WTC11 (cell line): ENCODE data around the gene SPACA5. TPM values are rescaled to one million over a fixed set of nuclear protein-coding genes. Genes with fewer than 3 reads are reported as not detected.
"Not testable (repeated sequence)": the region's sequence is repeated elsewhere in the genome, so short reads cannot be mapped to it uniquely, and the experiment has no call there.

Experiments
- ATAC-seq: fragments of 200-7000 bp; cut with Tn5 transposase; 2 replicates; pipeline ENCODE4 v1.10.0; 2021; ENCODE audit warnings: mild to moderate bottlenecking, moderate library complexity
- CTCF ChIA-PET: fragments of 300-600 bp; sonication (Branson Sonifier 250); formaldehyde crosslinking; loops from one replicate; lab custom pipeline; 2021; ENCODE audit warnings: antibody characterized with exemption; lab: Charles Lee
- POLR2A ChIA-PET: fragments of 350-600 bp; sonication (Branson Sonifier 250); formaldehyde crosslinking; loops from one replicate; lab custom pipeline; 2021; ENCODE audit warnings: antibody characterized with exemption; lab: Charles Lee
- DNase-seq: peaks from one replicate; pipeline ENCODE4 v3.0.0; 2021; ENCODE audit warnings: low spot score
- H3K27ac Mint-ChIP-seq: 2 replicates; pipeline ENCODE4 v1.8.0; 2021; ENCODE audit warnings: mixed read lengths
- H3K27me3 Mint-ChIP-seq: 2 replicates; pipeline ENCODE4 v1.8.0; 2021; ENCODE audit warnings: low read depth, mild to moderate bottlenecking, moderate library complexity, mixed read lengths
- H3K36me3 Mint-ChIP-seq: 2 replicates; pipeline ENCODE4 v1.8.0; 2021; ENCODE audit warnings: mixed read lengths
- H3K4me1 Mint-ChIP-seq: 2 replicates; pipeline ENCODE4 v1.8.0; 2022; ENCODE audit warnings: mixed read lengths
- H3K4me3 Mint-ChIP-seq: 2 replicates; pipeline ENCODE4 v1.8.0; 2021; ENCODE audit warnings: mild to moderate bottlenecking, moderate library complexity, mixed read lengths
- H3K9me3 Mint-ChIP-seq: 2 replicates; pipeline ENCODE4 v1.8.0; 2021; ENCODE audit warnings: mixed read lengths
- FOXK1 ChIP-seq: sonication (generic); formaldehyde crosslinking; IDR thresholded peaks from 2 replicates; pipeline ENCODE4 v1.8.0; 2022; ENCODE audit warnings: mild to moderate bottlenecking, moderate library complexity, missing genetic modification reagents
- GABPB1 ChIP-seq: sonication (generic); formaldehyde crosslinking; IDR thresholded peaks from 2 replicates; pipeline ENCODE4 v1.8.1; 2023; ENCODE audit warnings: mild to moderate bottlenecking, missing genetic modification reagents
- NR2C2 ChIP-seq: sonication (generic); formaldehyde crosslinking; IDR thresholded peaks from 2 replicates; pipeline ENCODE4 v1.8.0; 2022; ENCODE audit warnings: mild to moderate bottlenecking, missing genetic modification reagents
- SMAD3 ChIP-seq: sonication (generic); formaldehyde crosslinking; IDR thresholded peaks from 2 replicates; pipeline ENCODE4 v1.8.0; 2022; ENCODE audit warnings: missing genetic modification reagents, mild to moderate bottlenecking, borderline replicate concordance
- TEAD1 ChIP-seq: sonication (generic); formaldehyde crosslinking; IDR thresholded peaks from 2 replicates; pipeline ENCODE4 v1.8.0; 2022; ENCODE audit warnings: mild to moderate bottlenecking, missing genetic modification reagents
- ZNF317 ChIP-seq: sonication (generic); formaldehyde crosslinking; IDR thresholded peaks from 2 replicates; pipeline ENCODE4 v1.8.1; 2023; ENCODE audit warnings: low read depth, mild to moderate bottlenecking, moderate library complexity, missing genetic modification reagents, borderline replicate concordance
- ZNF396 ChIP-seq: fragments of 250-450 bp; sonication (Bioruptor Pico); IDR thresholded peaks from 2 replicates; pipeline ENCODE4 v1.8.0; 2021; ENCODE audit warnings: mild to moderate bottlenecking, moderate library complexity, borderline replicate concordance
- total RNA-seq: library from RNA; stranded (reverse); gene quantifications from 3 replicates; pipeline ENCODE4 v1.2.3, GENCODE V29; 2021
- TF ChIP-seq, protein P1 (sequence below): fragments of 200-600 bp; IDR thresholded peaks from 2 replicates; pipeline ENCODE4 v1.8.0; 2022; ENCODE audit warnings: antibody characterized with exemption
- TF ChIP-seq, protein P2 (sequence below): sonication (generic); formaldehyde crosslinking; IDR thresholded peaks from 2 replicates; pipeline ENCODE4 v1.8.0; 2022; ENCODE audit warnings: mild to moderate bottlenecking, missing genetic modification reagents
- TF ChIP-seq, protein P3 (sequence below): sonication (generic); formaldehyde crosslinking; IDR thresholded peaks from 2 replicates; pipeline ENCODE4 v1.8.0; 2022; ENCODE audit warnings: missing genetic modification reagents
- TF ChIP-seq, protein P4 (sequence below): sonication (generic); formaldehyde crosslinking; IDR thresholded peaks from 2 replicates; pipeline ENCODE4 v1.8.0; 2022; ENCODE audit warnings: mild to moderate bottlenecking, missing genetic modification reagents

SPACA5 gene
- total RNA-seq, 1 experiment from 2014 or later = not detected

DNA sequence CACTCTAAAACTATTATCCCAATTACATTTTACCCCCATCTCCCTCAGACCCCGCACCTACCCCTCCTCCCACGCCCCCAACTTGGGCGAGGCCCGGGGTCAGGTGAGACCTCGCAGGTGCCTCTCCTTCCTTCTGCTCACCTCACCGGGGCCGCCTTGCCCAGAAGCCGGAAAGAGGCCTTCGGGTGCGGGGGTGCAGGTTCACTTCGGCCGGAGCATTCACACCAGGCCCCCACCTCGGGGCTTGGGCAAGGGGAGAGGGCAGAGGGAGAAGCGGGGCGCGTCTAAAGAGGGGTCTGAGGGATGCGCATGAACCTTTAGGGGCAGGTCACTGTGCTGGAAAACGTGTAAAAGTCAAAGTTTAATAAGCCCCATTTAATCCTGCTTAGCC lies 3.4 kb upstream of the SPACA5 start:
- ATAC-seq (peak; percentile 9; the same call in 1 of the 2 replicates), DNase-seq (no peak)
- peak overlapping the region; percentile 90 for H3K4me3 Mint-ChIP-seq
- H3K9me3 Mint-ChIP-seq = no peaks in the 10 kb centered on the region
- 0 out of 2 replicates have a peak, but pooled peaks cover 6% of the 10 kb centered on the region for H3K4me1 Mint-ChIP-seq
- ChIA-PET POLR2A (no interaction called here), CTCF (no interaction called here)
- H3K36me3 Mint-ChIP-seq = peaks cover 8% of the 10 kb centered on the region
- peaks cover 5% of the 10 kb centered on the region for H3K27me3 Mint-ChIP-seq
- 0 out of 2 replicates have a peak overlapping the region, but pooled peaks have one; percentile 89 for H3K27ac Mint-ChIP-seq
- TF ChIP-seq, protein P1, sequence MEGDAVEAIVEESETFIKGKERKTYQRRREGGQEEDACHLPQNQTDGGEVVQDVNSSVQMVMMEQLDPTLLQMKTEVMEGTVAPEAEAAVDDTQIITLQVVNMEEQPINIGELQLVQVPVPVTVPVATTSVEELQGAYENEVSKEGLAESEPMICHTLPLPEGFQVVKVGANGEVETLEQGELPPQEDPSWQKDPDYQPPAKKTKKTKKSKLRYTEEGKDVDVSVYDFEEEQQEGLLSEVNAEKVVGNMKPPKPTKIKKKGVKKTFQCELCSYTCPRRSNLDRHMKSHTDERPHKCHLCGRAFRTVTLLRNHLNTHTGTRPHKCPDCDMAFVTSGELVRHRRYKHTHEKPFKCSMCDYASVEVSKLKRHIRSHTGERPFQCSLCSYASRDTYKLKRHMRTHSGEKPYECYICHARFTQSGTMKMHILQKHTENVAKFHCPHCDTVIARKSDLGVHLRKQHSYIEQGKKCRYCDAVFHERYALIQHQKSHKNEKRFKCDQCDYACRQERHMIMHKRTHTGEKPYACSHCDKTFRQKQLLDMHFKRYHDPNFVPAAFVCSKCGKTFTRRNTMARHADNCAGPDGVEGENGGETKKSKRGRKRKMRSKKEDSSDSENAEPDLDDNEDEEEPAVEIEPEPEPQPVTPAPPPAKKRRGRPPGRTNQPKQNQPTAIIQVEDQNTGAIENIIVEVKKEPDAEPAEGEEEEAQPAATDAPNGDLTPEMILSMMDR = no peak
- TF ChIP-seq TEAD1 (CRISPR knock-in tag) (no peak), ZNF396 (CRISPR knock-in tag) (no peak)
- TF ChIP-seq, protein P2, sequence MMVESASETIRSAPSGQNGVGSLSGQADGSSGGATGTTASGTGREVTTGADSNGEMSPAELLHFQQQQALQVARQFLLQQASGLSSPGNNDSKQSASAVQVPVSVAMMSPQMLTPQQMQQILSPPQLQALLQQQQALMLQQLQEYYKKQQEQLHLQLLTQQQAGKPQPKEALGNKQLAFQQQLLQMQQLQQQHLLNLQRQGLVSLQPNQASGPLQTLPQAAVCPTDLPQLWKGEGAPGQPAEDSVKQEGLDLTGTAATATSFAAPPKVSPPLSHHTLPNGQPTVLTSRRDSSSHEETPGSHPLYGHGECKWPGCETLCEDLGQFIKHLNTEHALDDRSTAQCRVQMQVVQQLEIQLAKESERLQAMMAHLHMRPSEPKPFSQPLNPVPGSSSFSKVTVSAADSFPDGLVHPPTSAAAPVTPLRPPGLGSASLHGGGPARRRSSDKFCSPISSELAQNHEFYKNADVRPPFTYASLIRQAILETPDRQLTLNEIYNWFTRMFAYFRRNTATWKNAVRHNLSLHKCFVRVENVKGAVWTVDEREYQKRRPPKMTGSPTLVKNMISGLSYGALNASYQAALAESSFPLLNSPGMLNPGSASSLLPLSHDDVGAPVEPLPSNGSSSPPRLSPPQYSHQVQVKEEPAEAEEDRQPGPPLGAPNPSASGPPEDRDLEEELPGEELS (CRISPR knock-in tag) = no peak

DNA sequence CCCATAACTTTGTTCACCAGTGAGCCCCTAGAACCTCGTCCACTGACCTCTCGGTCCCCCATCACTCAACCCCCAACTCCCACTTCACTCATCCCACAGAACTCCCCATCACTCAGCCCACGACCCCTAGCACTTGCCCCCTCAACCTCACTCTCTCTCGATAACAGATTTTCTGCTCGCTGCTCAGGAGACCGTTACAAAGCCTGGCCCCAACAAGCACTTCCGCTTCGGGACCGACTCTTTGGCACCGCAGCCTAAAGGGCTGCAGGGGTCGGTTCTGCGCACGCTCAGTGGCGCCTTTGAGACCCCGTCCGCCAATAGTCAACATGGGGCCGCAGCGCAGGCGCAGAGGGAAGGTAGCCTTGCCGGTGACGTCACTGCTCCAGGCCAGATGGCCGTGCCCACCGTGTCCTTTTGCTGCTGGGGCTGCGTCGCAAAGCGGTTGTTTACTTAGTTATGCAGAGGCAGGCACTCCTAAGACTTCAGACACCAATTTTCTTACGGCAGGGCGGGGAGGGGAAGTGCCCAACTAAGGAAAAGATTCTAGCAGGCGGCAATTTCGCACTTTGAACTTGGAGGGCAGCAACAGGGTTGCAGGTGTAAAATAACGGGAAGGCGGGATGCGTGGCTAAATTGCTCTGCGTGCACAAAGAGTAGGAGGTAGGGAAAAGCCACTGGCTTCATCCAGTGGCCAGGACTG lies 2.9 kb upstream of the SPACA5 start, which contains the start of gene ZNF182:
TSS of gene ZNF182 (minus strand) at position 232 of the 700 bp plus-strand sequence. CDS start 1,380 bp downstream, outside the sequence.
- ChIA-PET POLR2A (no interaction called here), CTCF (no interaction called here)
- TF ChIP-seq TEAD1 (CRISPR knock-in tag) (peak; percentile 27; the same call in 1 of the 2 replicates), SMAD3 (CRISPR knock-in tag) (0 out of 2 replicates have a peak, but pooled peaks have one; percentile 30), ZNF317 (CRISPR knock-in tag) (no peak), GABPB1 (CRISPR knock-in tag) (0 out of 2 replicates have a peak, but pooled peaks have one; percentile 24), FOXK1 (CRISPR knock-in tag) (peak; percentile 92), NR2C2 (no peak)
- TF ChIP-seq, protein P3, sequence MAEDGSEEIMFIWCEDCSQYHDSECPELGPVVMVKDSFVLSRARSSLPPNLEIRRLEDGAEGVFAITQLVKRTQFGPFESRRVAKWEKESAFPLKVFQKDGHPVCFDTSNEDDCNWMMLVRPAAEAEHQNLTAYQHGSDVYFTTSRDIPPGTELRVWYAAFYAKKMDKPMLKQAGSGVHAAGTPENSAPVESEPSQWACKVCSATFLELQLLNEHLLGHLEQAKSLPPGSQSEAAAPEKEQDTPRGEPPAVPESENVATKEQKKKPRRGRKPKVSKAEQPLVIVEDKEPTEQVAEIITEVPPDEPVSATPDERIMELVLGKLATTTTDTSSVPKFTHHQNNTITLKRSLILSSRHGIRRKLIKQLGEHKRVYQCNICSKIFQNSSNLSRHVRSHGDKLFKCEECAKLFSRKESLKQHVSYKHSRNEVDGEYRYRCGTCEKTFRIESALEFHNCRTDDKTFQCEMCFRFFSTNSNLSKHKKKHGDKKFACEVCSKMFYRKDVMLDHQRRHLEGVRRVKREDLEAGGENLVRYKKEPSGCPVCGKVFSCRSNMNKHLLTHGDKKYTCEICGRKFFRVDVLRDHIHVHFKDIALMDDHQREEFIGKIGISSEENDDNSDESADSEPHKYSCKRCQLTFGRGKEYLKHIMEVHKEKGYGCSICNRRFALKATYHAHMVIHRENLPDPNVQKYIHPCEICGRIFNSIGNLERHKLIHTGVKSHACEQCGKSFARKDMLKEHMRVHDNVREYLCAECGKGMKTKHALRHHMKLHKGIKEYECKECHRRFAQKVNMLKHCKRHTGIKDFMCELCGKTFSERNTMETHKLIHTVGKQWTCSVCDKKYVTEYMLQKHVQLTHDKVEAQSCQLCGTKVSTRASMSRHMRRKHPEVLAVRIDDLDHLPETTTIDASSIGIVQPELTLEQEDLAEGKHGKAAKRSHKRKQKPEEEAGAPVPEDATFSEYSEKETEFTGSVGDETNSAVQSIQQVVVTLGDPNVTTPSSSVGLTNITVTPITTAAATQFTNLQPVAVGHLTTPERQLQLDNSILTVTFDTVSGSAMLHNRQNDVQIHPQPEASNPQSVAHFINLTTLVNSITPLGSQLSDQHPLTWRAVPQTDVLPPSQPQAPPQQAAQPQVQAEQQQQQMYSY (CRISPR knock-in tag) = peak; percentile 80
- TF ChIP-seq, protein P4, sequence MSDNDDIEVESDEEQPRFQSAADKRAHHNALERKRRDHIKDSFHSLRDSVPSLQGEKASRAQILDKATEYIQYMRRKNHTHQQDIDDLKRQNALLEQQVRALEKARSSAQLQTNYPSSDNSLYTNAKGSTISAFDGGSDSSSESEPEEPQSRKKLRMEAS (CRISPR knock-in tag) = 0 out of 2 replicates have a peak, but pooled peaks have one; percentile 45
- TF ChIP-seq, protein P2 (CRISPR knock-in tag) = no peak
- Mint-ChIP-seq H3K27me3 (peaks cover 5% of the 10 kb centered on the region), H3K36me3 (peaks cover 8% of the 10 kb centered on the region), H3K9me3 (no peaks in the 10 kb centered on the region), H3K27ac (peak within 1 kb of the TSS; percentile 96), H3K4me1 (0 out of 2 replicates have a peak, but pooled peaks cover 6% of the 10 kb centered on the region), H3K4me3 (peak within 1 kb of the TSS; percentile 90)
- DNase-seq (peak; percentile 92), ATAC-seq (peak; percentile 98)

DNA sequence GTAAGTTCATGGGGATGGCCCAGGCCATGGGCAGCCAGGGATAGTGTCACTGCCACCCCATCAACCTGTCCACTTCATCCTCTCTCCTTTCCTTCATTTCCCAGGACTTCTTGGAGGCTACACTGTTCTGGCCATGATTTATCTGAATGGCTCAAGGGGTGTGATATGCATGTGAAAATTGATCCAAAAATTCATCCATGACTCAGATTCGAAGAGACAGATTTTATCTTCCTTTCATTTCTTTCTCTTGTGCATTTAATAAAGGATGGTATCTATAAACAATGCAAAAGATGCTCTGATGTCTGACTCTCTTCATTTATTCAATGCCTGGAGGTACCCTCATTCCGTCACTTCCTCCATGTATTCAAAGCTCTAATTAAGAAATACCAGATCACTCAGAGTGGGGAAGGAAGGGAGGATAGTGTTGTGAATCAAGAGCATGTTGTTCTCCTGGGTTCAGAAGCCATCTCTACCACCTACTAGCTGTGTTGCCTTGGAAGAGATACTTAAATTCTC lies 2.7 kb downstream of the SPACA5 start:
- H3K36me3 Mint-ChIP-seq, H3K27me3 Mint-ChIP-seq, ATAC-seq, H3K9me3 Mint-ChIP-seq, DNase-seq, H3K27ac Mint-ChIP-seq, H3K4me1 Mint-ChIP-seq, POLR2A ChIA-PET, H3K4me3 Mint-ChIP-seq, CTCF ChIA-PET: not testable (repeated sequence)

DNA sequence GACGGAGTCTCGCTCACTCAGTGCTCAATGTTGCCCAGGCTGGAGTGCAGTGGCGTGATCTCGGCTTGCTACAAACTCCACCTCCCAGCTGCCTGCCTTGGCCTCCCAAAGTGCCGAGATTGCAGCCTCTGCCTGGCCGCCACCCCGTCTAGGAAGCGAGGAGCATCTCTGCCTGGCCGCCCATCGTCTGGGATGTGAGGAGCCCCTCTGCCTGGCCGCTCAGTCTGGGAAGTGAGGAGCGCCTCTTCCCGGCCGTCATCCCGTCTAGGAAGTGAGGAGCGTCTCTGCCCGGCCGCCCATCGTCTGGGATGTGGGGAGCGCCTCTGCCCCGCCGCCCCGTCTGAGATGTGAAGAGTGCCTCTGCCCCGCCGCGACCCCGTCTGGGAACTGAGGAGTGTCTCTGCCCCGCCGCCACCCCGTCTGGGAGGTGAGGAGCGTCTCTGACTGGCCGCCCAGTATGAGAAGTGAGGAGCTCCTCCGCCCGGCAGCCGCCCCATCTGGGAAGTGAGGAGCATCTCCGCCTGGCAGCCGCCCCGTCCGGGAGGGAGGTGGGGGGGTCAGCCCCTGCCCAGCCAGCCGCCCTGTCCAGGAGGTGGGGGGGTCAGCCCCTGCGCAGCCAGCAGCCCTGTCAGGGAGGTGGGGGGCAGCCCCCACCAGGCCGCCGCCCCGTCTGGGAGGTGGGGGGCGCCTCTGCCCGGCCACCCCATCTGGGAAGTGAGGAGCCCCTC lies 10.0 kb downstream of the SPACA5 start:
- POLR2A ChIA-PET, H3K36me3 Mint-ChIP-seq, H3K27me3 Mint-ChIP-seq, DNase-seq, H3K4me1 Mint-ChIP-seq, H3K9me3 Mint-ChIP-seq, H3K27ac Mint-ChIP-seq, CTCF ChIA-PET, H3K4me3 Mint-ChIP-seq, ATAC-seq: not testable (repeated sequence)

DNA sequence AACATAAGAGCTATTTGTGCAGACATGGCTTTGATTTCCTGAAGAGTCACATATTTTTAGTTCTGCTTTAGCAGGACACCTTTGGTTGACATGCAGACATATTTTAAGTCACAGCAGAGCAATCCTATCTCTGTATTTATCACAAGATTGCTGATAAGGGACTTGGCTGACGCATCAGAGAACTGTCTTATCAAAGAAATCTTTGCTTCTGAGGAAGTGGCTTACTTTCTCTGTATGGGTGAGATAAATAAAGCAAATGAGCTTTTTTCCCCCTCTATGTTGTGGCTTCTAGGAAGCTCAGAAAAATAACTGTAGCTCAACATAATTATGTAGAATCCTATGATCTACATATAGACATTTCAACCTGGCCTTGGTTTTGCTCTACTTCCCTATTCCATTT lies 13.1 kb downstream of the SPACA5 start:
- POLR2A ChIA-PET, H3K9me3 Mint-ChIP-seq, CTCF ChIA-PET, H3K27ac Mint-ChIP-seq, H3K4me1 Mint-ChIP-seq, ATAC-seq, H3K4me3 Mint-ChIP-seq, H3K27me3 Mint-ChIP-seq, H3K36me3 Mint-ChIP-seq, DNase-seq: not testable (repeated sequence)
